ENCODE data around the gene RASL11B.
A peak's percentile ranks its signal among the peaks of the same experiment; 100 is the strongest.

Gene RASL11B

DNA sequence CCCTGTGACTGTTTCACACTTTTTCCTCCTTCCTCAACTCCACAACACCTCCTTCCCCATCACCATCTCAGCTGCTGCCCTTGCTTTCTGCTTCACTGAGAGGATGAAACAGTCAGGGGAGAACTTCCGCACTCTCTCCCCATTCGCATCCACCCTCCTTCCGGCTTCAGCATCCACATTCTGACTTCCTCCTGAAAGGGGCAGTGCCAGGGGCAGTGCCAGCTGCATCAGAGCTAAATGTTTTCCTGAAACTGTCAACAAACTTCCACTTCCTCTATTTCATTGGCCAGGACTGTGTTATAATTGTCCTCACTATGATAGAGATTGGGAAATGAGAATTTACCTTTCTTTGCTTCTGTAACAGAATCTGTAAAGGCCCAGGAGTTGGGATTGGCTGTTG, 18.2 kb upstream of the RASL11B start:
- DNase-seq: peak; percentile 13 to 39

DNA sequence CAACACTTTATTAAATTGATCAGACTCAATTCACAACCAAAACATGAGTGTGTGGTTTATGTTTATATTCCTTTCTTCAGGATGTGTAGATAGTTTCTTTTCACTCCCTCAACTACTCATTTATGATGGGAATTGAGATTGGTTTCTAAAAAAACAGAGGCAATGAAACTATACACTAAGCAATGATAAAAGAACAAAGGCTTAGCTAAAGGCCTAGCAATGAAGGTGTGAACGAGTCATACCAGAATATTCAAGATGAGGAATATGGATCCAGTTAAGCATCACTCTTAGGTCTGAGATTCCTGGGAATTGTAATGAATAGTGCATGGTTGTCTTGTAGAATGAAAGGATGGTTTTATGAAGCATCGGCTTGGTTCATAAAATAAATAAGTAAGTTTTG, 17.5 kb upstream of the RASL11B start:
- no peak for DNase-seq

DNA sequence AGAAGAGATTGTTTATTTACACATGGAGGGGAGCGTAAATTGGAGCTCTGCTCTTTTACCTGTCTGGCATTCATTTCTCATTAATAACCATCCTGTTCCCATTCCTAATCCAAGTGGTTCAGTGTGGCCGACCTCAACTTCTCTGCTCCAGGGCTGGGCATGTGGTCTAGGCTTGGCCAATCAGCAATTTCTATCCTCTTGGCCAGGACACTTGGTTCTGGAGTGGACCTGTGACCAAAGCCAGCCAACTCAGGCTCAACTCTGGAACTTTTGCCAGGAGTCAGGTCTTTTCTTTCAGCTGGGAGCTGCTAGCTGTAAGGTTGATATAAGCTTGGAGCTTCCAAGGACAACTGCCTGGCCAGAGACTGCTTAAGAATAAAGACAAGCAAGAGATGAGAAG, 15.6 kb upstream of the RASL11B start:
- DNase-seq: no peak

DNA sequence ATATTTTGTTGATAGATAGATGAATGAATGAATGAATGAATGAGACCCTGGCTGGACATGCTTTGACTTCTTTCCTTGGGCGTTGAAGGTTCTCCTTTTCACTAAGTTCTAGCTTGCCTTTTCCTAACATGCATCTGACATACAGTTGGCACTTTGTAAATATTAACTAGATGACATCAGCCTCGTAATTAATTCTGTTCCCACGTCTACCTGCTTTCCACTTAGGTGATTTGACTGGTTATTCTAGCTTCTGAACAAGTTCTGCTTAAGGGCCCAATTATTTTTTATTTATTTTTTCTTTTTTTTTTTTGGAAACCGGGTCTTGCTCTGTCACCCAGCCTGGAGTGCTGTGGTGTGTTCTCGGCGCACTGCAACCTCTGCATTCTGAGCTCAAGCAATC, 13.9 kb upstream of the RASL11B start:
- DNase-seq: no peak

DNA sequence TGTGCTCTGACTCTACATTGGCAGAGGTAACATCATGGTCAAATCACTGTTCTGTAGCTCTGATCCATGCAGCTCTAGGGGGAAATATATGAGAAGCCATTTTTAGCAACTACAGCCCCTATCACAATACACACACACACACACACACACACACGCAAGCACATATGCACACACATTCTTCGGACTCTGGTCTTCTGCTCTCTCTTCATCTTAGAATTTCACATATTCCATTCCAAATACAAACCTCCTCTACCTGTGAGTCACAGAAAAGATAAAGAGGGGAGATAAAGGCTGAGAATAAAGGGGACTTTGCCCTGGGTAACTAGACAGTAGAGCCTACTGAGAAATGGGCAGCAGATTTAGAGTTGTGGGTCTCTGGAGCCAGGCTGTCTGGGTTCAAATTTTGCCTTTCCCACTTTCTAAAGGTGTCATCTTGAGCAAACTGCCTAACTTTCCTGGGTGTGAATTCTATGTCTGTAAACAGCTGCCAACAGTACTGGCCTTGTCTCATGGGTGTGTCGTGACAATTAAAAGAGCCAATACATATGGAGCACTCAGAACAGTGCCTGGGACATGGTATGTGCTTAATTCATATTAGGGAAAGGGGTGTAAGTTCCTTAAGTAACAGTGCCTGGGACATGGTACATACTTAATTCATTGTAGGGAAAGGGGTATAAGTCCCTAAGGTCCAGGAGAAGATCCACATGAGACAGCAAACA, 11.6 kb upstream of the RASL11B start:
- DNase-seq: no peak

DNA sequence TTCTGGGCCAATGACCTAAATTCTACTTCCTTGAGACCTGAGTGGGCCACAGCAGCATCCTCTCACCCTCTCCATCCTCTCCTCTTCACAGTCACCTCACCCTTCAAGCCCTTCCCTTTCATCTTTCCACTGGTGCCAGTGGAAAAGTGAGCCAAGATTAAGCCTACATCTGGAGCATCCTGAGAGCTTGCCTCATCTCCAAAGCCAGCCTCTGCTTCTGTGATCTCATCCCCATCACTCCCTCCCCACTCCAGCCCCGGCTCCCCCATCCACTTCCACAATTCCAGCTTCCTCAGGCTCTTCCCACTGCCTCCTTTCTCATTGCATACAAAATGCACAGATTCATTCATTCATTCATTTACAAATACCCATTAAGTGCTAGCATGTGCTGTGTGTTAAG, 10.1 kb upstream of the RASL11B start:
- no peak for DNase-seq

DNA sequence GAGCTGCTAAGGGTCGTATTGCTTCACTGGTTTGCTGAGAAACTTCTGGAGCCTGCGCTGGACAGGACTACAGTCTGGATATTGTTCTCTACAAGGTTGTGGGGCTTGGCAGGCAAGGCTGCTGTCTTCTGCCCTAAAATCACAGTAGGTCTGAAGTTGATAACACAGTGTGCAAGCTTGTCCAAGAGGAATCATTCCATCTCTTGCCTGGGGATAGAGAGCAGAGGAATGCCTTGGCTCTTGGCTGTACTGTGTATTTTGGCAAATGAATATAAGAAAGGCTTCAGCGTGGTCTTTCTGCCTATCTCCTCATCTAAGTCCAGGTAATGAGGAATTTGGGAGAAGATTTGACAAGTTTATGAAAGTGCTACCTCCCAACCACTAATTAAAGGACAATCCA, 9.4 kb upstream of the RASL11B start:
- DNase-seq: no peak

DNA sequence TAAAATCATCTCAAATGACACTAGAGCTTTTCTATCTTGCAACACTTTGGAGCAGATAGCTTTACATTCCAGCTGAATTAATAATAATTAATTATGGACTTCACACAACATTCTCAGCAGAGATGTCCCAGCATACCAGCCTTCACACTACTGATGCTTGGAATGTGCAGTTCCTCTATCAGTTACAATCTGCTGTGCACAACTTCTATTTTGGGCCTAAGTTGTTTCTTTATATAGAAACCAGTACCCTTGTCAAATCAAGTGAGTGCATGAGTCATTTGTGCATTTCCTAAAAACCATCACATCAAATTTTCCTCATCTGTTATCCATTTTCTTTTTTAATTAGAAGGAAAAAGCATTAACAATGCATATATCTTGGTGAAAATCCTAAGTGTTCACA, 8.8 kb upstream of the RASL11B start:
- no peak for DNase-seq

DNA sequence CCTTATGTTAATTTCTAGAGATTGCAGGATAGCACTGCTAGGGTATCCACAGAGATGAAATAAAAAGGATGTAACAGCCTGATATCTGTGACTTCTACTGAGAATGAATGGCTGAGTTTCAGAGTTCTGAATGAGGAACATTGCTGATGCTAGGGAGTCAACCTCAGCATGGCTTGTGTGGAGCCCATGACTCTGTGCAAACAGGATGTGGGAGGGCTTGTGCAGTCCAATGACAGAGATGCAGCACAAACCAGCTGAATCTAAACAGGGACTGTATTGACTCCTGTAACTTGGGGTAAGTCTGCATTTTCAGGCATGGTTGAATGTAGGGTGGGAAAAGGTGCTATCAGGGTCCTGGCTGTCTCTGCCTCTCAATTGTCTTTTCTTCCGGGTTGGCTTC, 5.3 kb upstream of the RASL11B start:
- no peak for DNase-seq

DNA sequence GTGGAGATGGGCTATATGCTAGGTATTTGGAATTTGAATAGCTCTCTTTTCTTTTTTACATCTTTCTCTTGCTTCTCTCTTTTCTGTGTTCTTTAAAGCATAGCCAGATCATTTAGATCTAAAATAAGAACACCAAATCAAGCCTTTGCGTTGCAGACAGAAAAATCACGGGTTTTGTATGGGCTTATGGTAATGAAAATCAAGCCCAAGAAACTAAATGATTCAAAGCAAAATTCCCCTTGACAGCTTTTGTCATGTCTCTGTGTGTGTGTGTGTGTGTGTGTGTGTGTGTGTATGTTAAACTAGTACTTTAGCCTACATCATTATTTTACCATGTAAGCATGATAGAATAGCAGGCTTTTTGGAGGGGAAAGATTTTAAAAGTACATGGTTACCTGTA, 1.8 kb upstream of the RASL11B start:
- DNase-seq: no peak

DNA sequence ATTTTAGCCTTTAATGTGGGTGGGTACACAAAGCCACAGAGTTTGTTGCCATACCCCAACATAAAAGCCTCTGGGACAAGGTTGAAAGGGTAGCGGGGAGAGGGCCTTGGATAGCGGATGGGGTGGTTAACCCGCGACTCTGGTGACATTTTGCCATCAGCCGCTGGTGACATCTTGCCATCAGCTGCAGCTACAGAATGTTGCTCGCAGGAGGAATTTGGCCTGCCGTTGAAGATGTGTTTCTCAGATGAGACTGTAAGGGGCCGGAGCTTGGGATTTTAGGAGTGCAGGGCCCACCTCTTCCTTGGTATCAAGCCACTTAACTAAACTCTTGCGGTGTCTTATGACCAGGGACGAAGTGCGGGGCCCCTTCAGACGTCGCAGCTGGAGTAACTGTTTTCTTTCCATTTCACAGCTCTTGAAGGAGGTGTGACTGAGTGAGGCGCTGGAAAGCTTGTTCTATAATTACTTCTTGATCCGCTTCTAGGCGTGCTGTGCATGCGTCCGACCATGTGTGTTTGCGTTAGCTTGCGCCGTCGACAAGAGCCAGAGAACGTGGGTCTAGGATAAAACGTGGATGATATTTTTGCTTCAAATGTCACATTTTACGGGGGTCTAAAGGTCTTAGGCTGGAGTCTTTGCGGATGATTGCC, 820 bp upstream of the RASL11B start:
- no peak for DNase-seq

DNA sequence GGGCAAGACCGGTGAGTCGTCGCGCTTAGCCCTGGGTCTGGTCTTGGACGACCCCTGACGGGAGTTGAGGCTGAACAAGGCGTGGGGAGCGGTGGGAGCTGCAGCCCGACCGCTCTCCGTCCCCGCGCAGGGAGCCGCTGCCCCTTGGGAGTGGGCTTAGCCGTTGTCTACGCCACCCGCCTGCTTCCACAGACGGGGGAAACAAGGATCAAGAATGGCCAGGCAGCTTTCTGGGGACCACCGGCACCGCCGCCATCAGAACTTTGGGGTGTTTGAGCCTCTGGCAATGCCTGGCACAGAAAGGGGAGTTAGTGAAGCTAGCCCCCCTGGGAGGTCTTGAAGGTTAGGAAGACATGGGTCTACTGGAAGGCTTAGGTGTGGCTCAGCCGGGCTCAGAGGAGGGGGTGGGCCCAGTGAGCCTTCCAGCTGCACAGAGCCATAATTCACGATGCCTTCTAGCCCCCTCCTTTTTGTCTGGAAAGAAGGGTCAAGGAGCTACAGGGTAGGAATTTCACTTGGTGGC, 583 bp downstream of the RASL11B start:
- DNase-seq: no peak

DNA sequence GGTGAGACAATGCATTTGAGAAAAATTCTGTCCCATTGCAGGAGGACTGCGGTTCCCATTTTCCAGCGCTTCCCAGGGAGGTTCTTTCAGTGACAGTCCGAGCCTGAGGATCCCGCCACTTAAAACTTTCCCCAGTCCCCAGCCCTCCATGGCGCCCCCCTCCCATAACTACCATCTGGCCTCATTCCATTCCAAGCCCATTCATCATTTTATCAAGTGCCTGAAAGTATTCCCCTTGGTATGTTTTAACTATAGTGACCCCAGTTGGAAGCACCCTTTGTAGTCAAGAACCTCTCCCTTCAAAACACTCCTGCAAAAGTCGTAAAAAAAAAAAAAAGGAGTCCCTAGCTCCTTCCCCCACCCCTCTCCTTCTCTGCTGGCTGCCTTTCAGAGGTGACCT, 1.2 kb downstream of the RASL11B start:
- DNase-seq: no peak

DNA sequence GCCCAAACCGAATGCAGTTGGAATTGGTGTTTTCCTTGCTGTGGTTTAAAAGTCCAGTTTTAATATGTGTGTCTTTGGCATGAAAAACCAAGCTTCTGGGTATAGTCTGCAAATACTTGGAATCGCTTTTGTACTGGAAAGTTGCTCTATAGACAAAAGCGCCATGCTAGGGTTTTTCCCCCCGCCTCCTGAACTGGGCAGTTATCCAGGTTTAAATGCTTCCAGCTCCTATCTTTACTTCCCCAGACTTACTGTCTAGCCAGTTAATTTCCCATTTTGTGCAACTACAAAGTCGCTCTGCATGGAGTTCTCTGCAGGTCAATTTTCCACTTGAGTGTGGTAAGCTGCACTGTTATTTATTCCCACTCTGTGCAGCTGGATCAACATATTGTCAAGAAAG, 2.7 kb downstream of the RASL11B start:
- no peak for DNase-seq

DNA sequence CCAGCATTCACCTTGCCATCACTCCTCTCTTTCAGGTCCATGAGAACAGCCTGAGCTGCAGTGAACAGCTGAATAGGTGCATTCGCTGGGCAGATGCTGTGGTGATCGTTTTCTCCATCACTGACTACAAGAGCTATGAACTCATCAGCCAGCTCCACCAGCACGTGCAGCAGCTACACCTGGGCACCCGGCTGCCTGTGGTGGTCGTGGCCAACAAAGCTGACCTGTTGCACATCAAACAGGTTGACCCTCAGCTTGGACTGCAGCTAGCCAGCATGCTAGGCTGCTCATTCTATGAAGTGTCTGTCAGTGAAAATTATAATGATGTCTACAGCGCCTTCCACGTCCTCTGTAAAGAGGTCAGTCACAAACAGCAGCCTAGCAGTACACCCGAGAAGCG, 3.2 kb downstream of the RASL11B start:
- DNase-seq: no peak

DNA sequence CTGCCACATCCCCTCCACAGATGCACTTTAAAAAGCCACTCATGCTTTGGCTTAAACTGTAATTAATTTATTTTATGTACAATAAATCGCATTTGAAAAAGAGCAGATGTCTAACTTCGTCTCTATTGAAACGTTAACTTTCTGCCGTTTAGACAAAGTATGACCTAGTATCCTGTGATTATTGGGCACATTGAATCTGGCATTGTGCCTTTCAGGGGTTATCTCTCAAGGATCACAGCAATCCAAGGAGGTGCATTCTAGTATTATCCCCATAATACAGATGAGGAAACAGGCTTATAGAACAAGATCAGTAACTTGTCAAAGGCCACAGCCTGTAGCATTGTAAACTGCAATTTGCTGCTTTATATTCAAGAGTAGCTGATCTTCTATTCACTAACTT, 4.6 kb downstream of the RASL11B start:
- no peak for DNase-seq

DNA sequence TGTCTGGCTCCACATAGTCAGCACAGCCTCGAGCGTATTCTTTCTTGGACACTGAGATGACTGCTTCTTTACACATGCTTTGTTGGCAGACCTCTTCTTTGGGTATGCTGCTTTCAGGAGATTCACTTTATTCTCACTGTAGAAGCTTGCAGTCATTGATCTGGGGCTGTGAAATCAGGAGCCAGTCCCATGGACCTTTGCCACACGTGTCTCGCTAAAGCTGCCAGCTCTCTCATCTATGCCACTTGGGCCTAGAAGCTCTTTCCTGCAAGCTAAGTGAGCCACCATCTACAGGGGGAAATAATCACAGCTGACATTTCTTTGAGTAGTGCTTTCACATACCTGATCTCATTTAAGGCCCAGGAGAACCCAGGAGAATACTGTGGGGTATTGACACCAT, 5.0 kb downstream of the RASL11B start:
- no peak for DNase-seq

DNA sequence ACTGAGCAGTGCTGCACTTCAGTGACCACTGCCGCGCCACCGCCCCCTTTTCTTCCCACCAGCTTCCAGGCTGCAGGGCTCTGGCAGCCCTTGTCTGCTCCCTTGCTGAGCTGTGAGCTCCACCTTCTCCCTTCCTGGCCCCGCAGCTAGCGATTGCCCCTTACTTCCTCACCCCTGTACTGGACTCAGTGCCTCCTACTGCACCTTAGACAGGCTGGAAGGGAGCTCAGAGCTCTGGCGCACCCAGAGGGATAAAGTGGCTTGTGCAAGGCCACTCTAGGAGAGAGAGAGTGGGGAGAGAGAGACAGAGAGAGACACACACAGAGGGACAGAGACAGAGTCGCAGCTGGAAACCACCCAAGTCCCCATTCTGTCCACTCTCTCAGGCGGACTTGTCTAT, 6.0 kb downstream of the RASL11B start:
- no peak for DNase-seq

DNA sequence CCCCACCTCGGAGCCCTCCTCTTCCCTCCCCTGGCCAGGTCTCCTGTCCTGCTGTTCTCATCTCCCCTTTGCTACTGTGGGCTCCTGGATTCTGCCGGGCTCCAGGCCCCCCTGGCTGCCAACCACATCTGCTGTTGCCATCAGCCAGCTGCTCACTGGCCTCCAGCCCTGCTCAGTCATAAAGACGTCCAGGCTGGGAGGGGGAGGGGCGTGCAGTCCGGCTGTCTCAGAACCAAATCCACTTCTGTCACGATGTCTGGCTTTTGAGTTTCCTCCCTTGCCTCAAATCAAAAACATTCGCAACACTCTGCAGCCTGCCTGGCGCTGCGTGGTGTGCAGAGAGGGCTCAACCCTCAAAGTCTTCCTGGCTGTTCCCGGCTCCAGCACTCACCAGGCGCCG, 7.1 kb downstream of the RASL11B start:
- DNase-seq: no peak

DNA sequence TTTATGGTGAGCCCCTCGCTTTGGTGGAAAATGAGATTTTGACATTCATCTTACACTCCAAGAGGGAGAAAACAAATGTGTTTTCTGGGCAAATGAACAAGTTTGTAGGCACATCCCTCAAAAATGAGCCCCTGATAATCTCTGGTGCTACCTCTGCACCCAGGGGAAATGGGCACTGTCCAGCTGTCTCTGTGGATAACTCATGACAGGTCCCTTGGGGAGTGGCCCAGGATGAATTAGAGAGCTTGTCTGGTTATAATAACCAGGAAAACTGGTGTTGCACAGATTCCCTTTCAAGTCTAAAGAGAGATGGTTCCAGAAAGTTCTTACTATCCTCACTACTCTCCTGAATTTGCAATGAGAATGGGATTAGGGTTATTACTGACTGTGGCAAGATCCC, 7.5 kb downstream of the RASL11B start:
- no peak for DNase-seq

DNA sequence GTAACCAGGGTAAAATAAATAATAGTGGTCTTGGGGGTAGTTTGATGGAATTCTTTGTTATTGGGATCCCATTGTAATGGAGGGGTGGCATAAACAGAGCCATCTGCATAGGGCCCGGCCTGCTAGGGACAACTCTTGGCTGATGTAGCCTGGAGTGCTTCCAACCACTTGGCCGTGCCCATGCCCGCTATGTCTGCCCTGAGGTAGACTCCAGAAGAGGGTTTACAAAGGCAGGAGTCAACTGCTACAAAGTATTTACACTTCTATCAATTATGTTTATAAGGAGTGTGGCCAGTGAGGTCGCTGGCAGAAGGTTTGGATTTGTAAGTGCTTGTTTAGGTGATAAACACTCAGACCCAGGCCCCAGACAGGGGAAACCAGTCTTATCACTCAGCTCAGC, 8.1 kb downstream of the RASL11B start:
- no peak for DNase-seq

DNA sequence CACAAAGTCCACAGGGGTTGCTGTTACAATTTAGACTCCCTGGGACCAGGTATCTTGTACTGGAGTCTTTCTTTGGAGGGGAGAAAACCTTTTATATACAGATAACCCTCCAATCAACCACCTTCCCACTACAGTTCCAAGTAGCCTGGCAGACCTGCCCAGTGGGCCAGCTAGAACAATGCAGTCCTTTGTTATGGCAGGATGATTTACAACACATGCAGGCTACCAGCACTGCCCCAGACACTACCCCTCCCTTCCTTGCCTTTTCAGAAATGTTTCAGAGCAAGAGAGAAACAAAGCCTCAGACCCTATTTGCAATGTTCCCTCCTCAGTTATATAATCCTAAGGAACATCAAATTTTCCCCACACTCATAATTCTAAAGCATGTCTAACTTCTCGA, 11.1 kb downstream of the RASL11B start:
- DNase-seq: no peak

DNA sequence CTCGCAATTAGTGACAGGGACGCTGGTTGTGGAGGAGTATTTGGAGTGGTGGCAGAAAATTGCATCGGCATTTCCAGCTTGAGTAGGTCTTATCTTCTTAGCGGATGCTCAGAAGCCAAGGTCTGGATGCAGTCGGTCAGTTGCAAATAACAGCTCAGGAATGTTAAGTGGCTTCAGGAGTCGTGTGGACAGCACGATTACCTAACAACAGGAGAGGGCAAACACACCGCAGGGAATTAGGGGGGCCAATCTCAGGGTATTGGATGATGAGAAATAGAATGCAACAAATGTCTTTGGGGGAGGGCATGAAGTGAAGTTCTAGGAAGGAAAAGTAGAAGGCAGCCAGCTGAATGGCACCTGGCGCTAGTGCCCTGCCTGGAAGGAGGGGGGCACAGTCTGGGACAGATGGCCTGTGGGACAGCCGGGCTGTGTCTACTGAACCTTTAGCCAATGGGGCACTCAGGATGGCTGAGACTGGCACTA, 11.8 kb downstream of the RASL11B start:
- DNase-seq: no peak

DNA sequence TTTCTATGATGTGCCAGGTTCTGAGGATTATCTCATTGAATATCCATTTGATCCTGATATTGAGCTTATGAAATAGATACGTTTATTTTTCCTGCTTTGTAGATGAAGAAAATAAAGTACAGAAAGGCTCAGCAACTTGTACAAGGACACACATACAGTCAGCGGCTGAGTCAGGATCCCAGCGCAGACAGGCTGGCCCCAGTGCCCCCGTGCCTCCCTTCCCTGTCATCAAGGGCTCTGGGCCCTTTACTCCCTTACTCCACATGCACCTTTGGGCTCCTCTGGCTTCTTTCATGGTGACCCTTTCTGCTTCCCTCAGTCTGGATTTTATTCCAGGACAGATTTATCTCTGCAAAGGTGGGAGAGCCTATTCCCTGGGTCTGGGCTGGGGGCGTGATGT, 12.8 kb downstream of the RASL11B start:
- DNase-seq: no peak

DNA sequence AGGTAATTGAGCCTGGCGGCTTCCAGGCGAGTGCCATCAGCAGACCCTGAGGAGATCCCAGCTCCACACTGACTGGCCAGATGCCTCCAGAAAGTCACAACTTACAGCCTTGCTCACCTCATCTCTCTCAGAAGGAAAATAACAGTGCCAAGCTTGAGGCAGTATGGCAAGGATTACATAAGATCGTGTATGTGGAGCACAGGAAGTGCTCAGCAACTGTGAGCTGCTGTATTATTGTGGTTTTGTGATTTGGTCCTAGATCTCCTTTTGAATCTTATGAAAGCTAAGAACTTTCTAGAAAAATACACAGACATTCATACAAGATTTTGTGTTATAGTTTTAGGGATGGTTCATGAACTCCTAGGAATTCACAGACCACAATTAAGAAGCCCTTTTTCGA, 14.0 kb downstream of the RASL11B start:
- no peak for DNase-seq

Measured in CD4-positive, alpha-beta T cell treated with Interferon alpha-2 for 1 hour (primary cell).